HG03521 (cell line): ENCODE data around the gene OR5D18.
"Not testable (repeated sequence)": the region's sequence is repeated elsewhere in the genome, so short reads cannot be mapped to it uniquely, and the experiment has no call there.

Experiments used
- ATAC-seq: cut with Tn5 transposase; IDR thresholded peaks from one replicate; pipeline ENCODE4 v1.9.1; 2021; ENCODE audit warnings: mild to moderate bottlenecking, moderate library complexity; ENCODE audit not compliant: unreplicated experiment

The OR5D18 gene

DNA sequence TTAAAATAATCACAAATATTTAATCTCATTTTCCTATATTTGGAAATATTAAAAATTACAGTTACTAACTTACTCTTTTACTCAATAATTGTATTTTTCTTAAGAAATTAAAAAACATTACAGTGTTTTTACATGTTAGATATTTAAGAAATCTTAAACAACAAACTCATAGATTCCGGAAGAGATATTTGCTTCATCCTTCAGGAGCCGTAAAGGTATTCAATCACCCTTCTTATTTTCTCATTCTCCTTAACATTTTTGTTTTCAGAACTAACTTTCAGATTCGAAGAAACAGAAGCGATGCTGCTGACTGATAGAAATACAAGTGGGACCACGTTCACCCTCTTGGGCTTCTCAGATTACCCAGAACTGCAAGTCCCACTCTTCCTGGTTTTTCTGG lies at the start of gene OR5D18:
Gene OR5D18 (plus strand): TSS at position 301 of the 400 bp plus-strand sequence. CDS start 0 bp downstream, at position 301.
- ATAC-seq = no peak

DNA sequence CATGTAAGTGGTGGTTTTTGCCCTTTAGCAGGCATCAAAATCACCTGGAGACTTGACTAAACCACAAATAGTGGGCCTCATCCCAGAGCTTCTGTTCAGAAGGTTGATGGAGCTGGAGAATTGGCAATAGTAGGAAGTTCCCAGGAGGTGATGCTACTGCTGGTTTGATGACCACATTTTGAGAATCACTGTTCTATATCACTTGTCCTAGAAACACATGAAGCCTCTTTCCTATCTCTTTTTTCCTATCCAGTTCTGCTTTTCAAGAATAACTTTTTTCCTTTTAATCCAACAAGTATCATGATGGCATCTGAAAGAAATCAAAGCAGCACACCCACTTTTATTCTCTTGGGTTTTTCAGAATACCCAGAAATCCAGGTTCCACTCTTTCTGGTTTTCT lies 46.3 kb upstream of the OR5D18 start, which contains the start of gene OR5D13:
Gene OR5D13 (plus strand): TSS at position 301 of the 400 bp plus-strand sequence. CDS start 0 bp downstream, at position 301.
- no peak for ATAC-seq

DNA sequence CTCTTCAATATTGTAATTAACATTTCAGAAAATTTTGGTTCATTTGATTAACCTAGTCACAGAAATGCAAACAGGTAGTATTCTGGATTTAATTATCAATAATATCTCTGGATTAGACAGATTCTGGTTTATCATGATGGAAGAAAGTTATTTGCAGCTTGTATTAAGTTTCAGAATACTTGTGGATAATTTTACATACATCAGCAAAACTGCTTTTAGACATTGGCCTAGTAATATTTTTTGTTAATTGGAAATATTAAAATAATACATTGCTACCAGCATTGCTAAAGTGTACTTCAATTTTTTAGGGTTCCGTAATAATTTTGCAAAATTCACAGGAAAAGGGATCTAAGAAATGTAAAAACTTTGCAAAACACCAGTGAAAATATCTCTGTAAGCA lies 27.8 kb upstream of the OR5D18 start:
- ATAC-seq = no peak

DNA sequence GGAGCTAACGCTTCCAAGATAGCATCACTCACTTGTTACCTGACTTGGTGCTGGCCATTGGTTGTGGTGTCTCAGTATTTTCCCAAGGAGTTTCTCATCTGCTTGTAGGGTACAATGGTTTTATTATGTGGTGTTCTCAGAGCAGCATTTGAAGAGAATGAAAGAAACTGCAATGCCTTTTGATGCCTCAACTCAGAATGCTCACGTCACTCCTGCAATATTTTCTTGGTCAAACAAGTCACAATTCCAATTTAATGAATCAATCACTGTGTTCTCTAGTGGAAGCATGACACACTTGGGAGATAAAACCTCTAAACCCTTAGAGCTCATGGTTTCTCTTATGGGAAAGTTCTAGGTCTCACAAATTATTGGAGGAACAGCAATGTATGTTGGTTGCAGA lies 26.1 kb upstream of the OR5D18 start:
- ATAC-seq = no peak

DNA sequence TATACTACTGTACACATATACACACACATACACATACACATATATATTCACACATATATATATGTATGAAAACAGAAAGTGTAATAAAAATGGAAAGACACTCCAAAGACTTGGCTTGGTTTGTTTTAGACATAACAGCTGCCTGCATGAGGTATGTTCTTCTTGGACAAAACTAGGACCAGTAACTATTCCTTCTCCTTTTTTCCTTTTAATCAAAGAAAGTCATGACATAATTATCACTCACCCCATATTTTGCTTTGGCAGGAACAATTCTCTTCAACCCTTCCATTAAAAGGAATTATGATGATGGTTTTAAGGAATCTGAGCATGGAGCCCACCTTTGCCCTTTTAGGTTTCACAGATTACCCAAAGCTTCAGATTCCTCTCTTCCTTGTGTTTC lies 24.2 kb upstream of the OR5D18 start, which contains the start of gene OR5D14:
Gene OR5D14 (plus strand): TSS at position 301 of the 400 bp plus-strand sequence. CDS start 0 bp downstream, at position 301.
- ATAC-seq = no peak

DNA sequence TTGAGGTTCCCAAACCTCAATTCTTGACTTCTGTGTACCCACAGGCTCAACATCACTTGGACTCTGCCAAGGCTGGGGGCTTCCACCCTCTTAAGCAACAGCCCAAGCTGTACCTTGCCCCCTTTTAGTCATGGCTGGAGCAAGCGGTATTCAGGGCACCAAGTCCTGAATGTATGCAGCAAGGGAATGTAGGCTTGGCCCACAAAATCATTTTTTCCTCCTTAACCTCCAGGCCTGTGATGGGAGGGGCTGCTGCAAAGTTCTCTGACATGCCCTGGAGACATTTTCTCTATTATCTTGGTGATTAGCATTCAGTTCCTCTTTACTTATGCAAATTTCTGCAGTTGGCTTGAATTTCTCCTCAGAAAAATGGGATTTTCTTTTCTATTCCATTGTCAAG lies 13.2 kb upstream of the OR5D18 start:
- ATAC-seq = no peak

DNA sequence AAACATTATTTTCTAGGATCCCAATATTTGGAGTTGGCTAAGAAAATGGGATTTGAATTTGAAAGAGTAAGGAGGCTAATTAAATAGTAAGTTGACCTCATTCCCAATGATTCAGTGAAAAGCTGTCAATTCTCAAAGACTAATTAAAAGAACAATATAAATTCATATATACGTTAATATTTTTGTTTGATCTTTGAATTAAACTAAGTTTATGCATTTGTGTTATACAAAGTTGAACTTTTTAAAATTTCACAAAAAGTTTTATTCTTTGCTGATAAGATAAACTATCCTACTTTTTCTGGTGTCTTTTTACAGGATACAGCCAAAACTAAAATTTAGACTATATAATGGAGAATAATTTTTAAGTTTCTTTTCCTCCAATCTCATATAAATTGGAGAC lies 8.4 kb upstream of the OR5D18 start, which contains the start of gene OR5L1:
Gene OR5L1 (plus strand): TSS at position 301 of the 400 bp plus-strand sequence. CDS start 100 bp downstream, outside the sequence.
- ATAC-seq = no peak

DNA sequence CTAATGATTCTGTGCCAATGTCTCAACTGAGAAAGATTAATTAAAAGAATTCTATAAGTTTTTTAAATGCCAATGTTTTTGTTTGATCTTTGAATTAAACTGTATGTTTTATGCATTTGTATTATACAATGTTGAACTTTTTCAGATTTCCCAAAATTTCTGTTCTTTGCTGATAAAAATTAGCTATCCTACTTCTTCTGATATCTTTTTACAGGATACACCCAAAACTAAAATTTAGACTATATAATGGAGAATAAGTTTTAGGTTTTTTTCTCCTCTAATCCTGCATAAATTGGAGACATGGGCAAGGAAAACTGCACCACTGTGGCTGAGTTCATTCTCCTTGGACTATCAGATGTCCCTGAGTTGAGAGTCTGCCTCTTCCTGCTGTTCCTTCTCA lies 7.5 kb downstream of the OR5D18 start, which contains the start of gene OR5L2:
Gene OR5L2 (plus strand): TSS at position 301 of the 400 bp plus-strand sequence. CDS start 0 bp downstream, at position 301.
- no peak for ATAC-seq

DNA sequence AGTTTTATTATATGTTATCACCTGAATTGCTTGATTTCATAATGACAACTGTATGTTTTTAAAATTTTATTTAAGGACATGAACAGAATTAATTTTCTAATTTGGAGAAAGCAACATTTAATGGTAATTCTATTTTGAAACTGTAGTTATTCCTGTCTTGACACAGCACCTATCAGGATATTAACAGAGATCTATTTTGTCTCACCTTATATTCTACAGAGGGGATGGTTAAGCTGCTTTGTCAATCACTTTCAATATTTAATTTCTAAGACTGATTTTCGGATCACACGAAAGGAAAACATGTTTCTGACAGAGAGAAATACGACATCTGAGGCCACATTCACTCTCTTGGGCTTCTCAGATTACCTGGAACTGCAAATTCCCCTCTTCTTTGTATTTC lies 19.0 kb downstream of the OR5D18 start, which contains the start of gene OR5D16:
Gene OR5D16 (plus strand): TSS at position 301 of the 400 bp plus-strand sequence. CDS start 0 bp downstream, at position 301.
- no peak for ATAC-seq

DNA sequence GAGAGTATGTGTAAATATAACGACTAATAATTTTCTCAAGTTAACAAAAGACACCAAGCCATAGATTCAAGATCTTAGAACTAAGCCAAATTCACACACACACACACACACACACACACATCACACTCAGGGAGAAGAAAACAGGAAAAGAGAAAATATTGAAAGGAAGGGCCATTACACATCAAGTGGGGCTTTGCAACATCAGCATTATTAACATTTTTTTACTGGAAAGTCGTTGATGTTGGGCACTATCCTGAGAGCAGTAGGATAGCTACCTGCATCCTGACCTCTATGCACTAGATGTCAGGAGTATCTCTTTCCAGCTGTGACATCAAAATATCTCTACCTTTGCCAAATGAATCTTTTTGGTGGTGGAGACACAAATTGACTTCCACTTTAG lies 28.0 kb downstream of the OR5D18 start:
- ATAC-seq = no peak

DNA sequence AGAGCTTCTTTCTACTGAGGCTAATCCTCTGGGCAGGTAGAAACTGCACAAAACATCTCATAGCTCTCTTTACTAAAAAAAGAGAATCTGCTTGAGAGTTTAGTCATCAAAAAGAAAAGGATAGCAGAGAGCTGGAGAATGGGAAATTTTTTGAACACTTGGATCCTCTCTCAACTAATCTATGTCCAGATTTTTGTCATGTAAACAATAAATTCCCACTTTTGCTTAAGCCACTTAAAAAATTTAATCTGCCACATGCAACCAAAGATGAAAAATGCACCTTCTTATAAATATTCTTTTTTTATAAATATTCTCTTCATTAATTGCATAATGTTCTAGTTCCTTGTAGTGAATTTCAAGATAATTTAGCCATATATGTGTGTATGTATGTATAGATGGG lies 29.6 kb downstream of the OR5D18 start:
- no peak for ATAC-seq

DNA sequence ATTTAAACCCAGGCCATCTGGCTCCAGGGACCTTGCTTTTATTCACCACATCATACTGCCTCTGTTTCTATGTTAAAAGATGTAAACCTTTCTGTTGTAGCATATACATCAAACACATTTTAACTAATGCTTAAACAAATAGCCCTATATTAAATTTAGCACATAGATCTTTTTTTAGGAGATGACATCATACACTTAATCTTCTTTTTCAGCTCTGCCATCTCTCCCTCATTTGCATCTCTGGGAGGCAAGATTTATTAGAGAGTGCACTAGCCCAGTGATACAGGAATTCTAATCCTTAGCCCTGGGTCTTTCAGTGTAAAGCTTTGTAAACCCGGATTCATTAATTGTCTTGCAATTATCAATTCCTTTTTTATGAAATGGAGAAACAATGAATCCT lies 32.7 kb downstream of the OR5D18 start:
- ATAC-seq = no peak

DNA sequence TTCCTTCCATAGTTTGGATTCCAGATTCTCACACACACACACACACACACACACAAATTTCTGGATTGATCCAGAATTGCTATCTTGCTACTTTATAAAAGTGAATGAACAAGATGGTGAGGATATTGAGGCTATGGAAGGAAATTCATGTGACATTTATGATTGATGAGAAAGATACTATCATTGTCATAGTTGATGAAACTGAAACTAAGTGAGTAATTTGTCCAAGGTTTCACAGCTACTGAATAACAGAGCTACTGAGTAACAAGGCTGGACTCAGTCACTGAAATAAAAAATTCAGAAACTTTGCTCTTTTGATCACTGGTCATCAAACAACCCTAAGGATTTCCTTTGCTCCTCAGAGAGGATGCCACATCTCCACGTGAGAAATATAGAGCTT lies 35.3 kb downstream of the OR5D18 start:
- ATAC-seq = no peak

DNA sequence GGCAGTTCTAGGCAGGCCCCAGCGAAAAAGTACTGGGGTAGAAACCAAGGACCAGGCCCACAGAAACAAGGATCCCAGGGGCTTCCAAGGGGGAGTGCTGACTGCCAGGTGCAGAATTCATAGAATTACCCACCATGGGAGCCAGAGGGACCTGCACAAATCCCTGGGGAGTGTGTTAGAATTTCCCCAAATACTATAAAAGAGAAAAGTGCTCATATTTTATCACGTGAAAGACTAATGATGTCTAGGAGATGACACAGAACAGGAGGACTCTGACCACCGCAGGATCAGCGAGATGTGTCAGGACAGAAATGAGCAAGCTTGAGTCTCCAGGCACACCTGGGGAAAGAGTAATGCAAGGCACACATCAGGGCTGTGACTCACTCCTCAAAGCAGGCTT lies 47.9 kb downstream of the OR5D18 start:
- ATAC-seq = not testable (repeated sequence)
